H9 (cell line): Measurements from ENCODE around the gene ALG13. TPM values are rescaled to one million over a fixed set of nuclear protein-coding genes. Genes with fewer than 3 reads are reported as not detected.

Experiments used
- DNase-seq: peaks from one replicate; pipeline ENCODE4 v3.0.0-alpha.2; 2017
- H2AFZ ChIP-seq: one replicate; pipeline ENCODE4 v1.6.1; 2013; ENCODE audit warnings: mild to moderate bottlenecking, low read length, control low read depth, moderate library complexity
- H2AK5ac ChIP-seq: 2 replicates; pipeline ENCODE4 v1.6.1; 2013; ENCODE audit warnings: low read length, control low read depth, mixed read lengths; ENCODE audit not compliant: insufficient read length
- H2BK120ac ChIP-seq: one replicate; pipeline ENCODE4 v1.6.1; 2013; ENCODE audit warnings: low read depth, mild to moderate bottlenecking, low read length, control low read depth, inconsistent platforms; ENCODE audit not compliant: poor library complexity, severe bottlenecking
- H2BK12ac ChIP-seq: 2 replicates; pipeline ENCODE4 v1.6.1; 2013; ENCODE audit warnings: low read length, control low read depth, mixed read lengths, low read depth; ENCODE audit not compliant: insufficient read length
- H2BK15ac ChIP-seq: 2 replicates; pipeline ENCODE4 v1.6.1; 2013; ENCODE audit warnings: low read depth, low read length, control low read depth
- H2BK20ac ChIP-seq: one replicate; pipeline ENCODE4 v1.6.1; 2013; ENCODE audit warnings: low read depth, mild to moderate bottlenecking, low read length, control low read depth, inconsistent platforms; ENCODE audit not compliant: poor library complexity, severe bottlenecking
- H2BK5ac ChIP-seq: 2 replicates; pipeline ENCODE4 v1.6.1; 2013; ENCODE audit warnings: low read length, control low read depth, mixed read lengths; ENCODE audit not compliant: insufficient read length
- H3K14ac ChIP-seq: 2 replicates; pipeline ENCODE4 v1.6.1; 2013; ENCODE audit warnings: low read length, control low read depth; ENCODE audit not compliant: insufficient read depth
- H3K18ac ChIP-seq: 2 replicates; pipeline ENCODE4 v1.6.1; 2013; ENCODE audit warnings: low read depth, mild to moderate bottlenecking, mixed read lengths, low read length, control low read depth; ENCODE audit not compliant: insufficient read length
- H3K23ac ChIP-seq: 2 replicates; pipeline ENCODE4 v1.6.1; 2013; ENCODE audit warnings: low read length, control low read depth, mixed read lengths, low read depth; ENCODE audit not compliant: insufficient read length
- H3K23me2 ChIP-seq: 2 replicates; pipeline ENCODE4 v1.6.1; 2013; ENCODE audit warnings: low read depth, mild to moderate bottlenecking, mixed read lengths, low read length, control low read depth; ENCODE audit not compliant: insufficient read length, poor library complexity, severe bottlenecking
- H3K27ac ChIP-seq: 2 replicates; pipeline ENCODE4 v1.5.1; 2013; ENCODE audit warnings: low read length, control low read depth, mixed read lengths, low read depth; ENCODE audit not compliant: insufficient read length
- H3K27me3 ChIP-seq: 2 replicates; pipeline ENCODE4 v1.6.1; 2013; ENCODE audit warnings: low read length, control low read depth, inconsistent platforms; ENCODE audit not compliant: insufficient read depth
- H3K4ac ChIP-seq: 2 replicates; pipeline ENCODE4 v1.6.1; 2013; ENCODE audit warnings: low read depth, mild to moderate bottlenecking, control low read depth, inconsistent platforms, low read length, moderate library complexity
- H3K4me1 ChIP-seq: 2 replicates; pipeline ENCODE4 v1.6.1; 2013; ENCODE audit warnings: low read length, control low read depth, inconsistent platforms; ENCODE audit not compliant: insufficient read depth
- H3K4me2 ChIP-seq: 2 replicates; pipeline ENCODE4 v1.6.1; 2013; ENCODE audit warnings: low read length, control low read depth, mixed read lengths; ENCODE audit not compliant: insufficient read length, insufficient read depth
- H3K56ac ChIP-seq: 2 replicates; pipeline ENCODE4 v1.6.1; 2013; ENCODE audit warnings: low read depth, mild to moderate bottlenecking, mixed read lengths, low read length, control low read depth; ENCODE audit not compliant: insufficient read length
- H3K79me1 ChIP-seq: 2 replicates; pipeline ENCODE4 v1.6.1; 2013; ENCODE audit warnings: low read depth, mild to moderate bottlenecking, moderate library complexity, low read length, control low read depth, inconsistent platforms; ENCODE audit not compliant: insufficient read depth, poor library complexity, severe bottlenecking
- H3K79me2 ChIP-seq: 2 replicates; pipeline ENCODE4 v1.6.1; 2013; ENCODE audit warnings: low read length, control low read depth, inconsistent platforms; ENCODE audit not compliant: insufficient read depth
- H3K9ac ChIP-seq: 2 replicates; pipeline ENCODE4 v1.6.1; 2013; ENCODE audit warnings: low read length, control low read depth, mixed read lengths; ENCODE audit not compliant: insufficient read length; ENCODE audit errors: extremely low read depth
- H3K9me3 ChIP-seq: one replicate; pipeline ENCODE4 v1.6.1; 2013; ENCODE audit warnings: low read depth, low read length, inconsistent platforms; ENCODE audit not compliant: control insufficient read depth
- H3T11ph ChIP-seq: one replicate; pipeline ENCODE4 v1.6.1; 2013; ENCODE audit warnings: mild to moderate bottlenecking, low read length, control low read depth, inconsistent platforms
- H4K20me1 ChIP-seq: one replicate; pipeline ENCODE4 v1.6.1; 2013; ENCODE audit not compliant: control insufficient read depth, insufficient read length, insufficient read depth
- H4K5ac ChIP-seq: 2 replicates; pipeline ENCODE4 v1.6.1; 2013; ENCODE audit warnings: low read depth, mild to moderate bottlenecking, mixed read lengths, low read length, control low read depth; ENCODE audit not compliant: insufficient read length
- H4K8ac ChIP-seq: replicated peaks from 2 replicates; pipeline ENCODE4 v1.6.1; 2013; ENCODE audit warnings: low read length, control low read depth, mixed read lengths, low read depth; ENCODE audit not compliant: insufficient read length
- H4K91ac ChIP-seq: 2 replicates; pipeline ENCODE4 v1.6.1; 2013; ENCODE audit warnings: low read depth, mild to moderate bottlenecking, moderate library complexity, mixed read lengths, low read length, control low read depth; ENCODE audit not compliant: insufficient read length
- H3K27ac Mint-ChIP-seq, 3 experiments: 2 replicates in 2 of 3; 3 replicates in 1 of 3; pipeline ENCODE4 v1.8.0; 2020 to 2021; ENCODE audit warnings: mixed read lengths in 3 of 3, mild to moderate bottlenecking in 1 of 3, moderate library complexity in 1 of 3
- H3K27me3 Mint-ChIP-seq: 2 replicates; pipeline ENCODE4 v1.8.0; 2021; ENCODE audit warnings: low read depth, mild to moderate bottlenecking, moderate library complexity, mixed read lengths
- H3K36me3 Mint-ChIP-seq, 3 experiments: 2 replicates in 2 of 3; 3 replicates in 1 of 3; pipeline ENCODE4 v1.8.0; 2020 to 2021; ENCODE audit warnings: low read depth in 3 of 3, mixed read lengths in 3 of 3; ENCODE audit not compliant: insufficient read depth in 1 of 3
- H3K4me1 Mint-ChIP-seq, 2 experiments: 2 replicates each; pipeline ENCODE4 v1.8.0; 2020; ENCODE audit warnings: mixed read lengths in 2 of 2
- H3K4me3 Mint-ChIP-seq, 2 experiments: 2 replicates in 1 of 2; 3 replicates in 1 of 2; pipeline ENCODE4 v1.8.0; 2020 to 2021; ENCODE audit warnings: mild to moderate bottlenecking in 2 of 2, mixed read lengths in 2 of 2, moderate library complexity in 1 of 2
- H3K9me3 Mint-ChIP-seq, 2 experiments: 2 replicates in 1 of 2; 3 replicates in 1 of 2; pipeline ENCODE4 v1.8.0; 2020; ENCODE audit warnings: mild to moderate bottlenecking in 2 of 2, mixed read lengths in 2 of 2, moderate library complexity in 1 of 2
- WGBS: extraction: QIAGEN DNeasy Blood & Tissue Kit; methylation state at CpG from one replicate; pipeline ENCODE4 v1.1.7; 2013; ENCODE audit warnings: missing lambda C conversion rate, low lambda C conversion rate, mixed read lengths; ENCODE audit not compliant: insufficient read length; ENCODE audit errors: extremely low coverage; 5-methylcytosine and 5-hydroxymethylcytosine counted together
- total RNA-seq: library from RNA; stranded (reverse); gene quantifications from 2 replicates; pipeline ENCODE4 v1.2.1, GENCODE V29; 2021
- TF ChIP-seq, protein P1 (sequence below): fragments of 200-600 bp; sonication (generic); conservative IDR thresholded peaks from 3 replicates; pipeline ENCODE4 v1.8.0; 2021; ENCODE audit warnings: antibody characterized with exemption, mild to moderate bottlenecking

ALG13 gene
- total RNA-seq, 1 experiment from 2014 or later: 91.9 TPM

DNA sequence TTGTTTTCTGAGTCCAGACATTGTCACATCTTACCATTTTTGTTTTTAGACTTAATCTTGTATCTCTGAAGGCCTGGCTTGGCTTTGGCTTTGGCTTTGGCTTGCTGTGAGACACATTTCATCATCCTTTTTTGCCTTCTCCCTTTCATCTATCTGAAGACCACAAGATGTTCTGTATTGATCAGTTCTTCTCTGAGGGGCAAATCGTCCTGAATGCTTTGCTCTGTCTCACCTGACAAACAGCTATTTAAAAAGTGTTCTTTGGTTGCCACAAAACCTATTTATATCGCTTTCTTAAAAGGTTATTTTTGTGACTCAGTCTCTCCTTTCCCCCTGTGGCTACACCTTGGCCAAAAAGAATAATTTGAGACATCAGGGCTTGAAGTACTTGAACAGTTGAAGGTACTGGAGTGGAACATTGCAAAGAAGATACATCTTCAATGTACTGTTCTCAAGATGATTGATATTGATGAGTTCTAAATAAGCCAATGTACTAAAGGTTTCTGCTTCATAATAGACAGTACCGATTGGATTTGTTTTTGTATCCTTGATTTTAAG lies 80.7 kb downstream of the ALG13 start:
- WGBS: no CpG with 5 or more reads among the region's 3 CpGs
- no peaks in the 10 kb centered on the region for H3K4me1 Mint-ChIP-seq
- no peak for DNase-seq
- no peak overlapping the region for H3K4me2 ChIP-seq
- no peak overlapping the region for H2BK20ac ChIP-seq
- H4K91ac ChIP-seq: no peak overlapping the region
- no peak overlapping the region for H3K27ac ChIP-seq
- H3K56ac ChIP-seq: no peak overlapping the region
- H3K9ac ChIP-seq: no peak overlapping the region
- no peak overlapping the region for H3K4ac ChIP-seq
- TF ChIP-seq, protein P1, sequence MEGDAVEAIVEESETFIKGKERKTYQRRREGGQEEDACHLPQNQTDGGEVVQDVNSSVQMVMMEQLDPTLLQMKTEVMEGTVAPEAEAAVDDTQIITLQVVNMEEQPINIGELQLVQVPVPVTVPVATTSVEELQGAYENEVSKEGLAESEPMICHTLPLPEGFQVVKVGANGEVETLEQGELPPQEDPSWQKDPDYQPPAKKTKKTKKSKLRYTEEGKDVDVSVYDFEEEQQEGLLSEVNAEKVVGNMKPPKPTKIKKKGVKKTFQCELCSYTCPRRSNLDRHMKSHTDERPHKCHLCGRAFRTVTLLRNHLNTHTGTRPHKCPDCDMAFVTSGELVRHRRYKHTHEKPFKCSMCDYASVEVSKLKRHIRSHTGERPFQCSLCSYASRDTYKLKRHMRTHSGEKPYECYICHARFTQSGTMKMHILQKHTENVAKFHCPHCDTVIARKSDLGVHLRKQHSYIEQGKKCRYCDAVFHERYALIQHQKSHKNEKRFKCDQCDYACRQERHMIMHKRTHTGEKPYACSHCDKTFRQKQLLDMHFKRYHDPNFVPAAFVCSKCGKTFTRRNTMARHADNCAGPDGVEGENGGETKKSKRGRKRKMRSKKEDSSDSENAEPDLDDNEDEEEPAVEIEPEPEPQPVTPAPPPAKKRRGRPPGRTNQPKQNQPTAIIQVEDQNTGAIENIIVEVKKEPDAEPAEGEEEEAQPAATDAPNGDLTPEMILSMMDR: no peak
- H3K27me3 ChIP-seq: no peaks in the 10 kb centered on the region
- H2BK5ac ChIP-seq: no peak overlapping the region
- H3K9me3 Mint-ChIP-seq: no peaks in the 10 kb centered on the region
- H3K27me3 Mint-ChIP-seq: no peaks in the 10 kb centered on the region
- no peak overlapping the region for H4K5ac ChIP-seq
- H2AK5ac ChIP-seq: no peak overlapping the region
- H3K79me1 ChIP-seq: no peaks in the 10 kb centered on the region
- H3K9me3 ChIP-seq: no peaks in the 10 kb centered on the region
- no peak overlapping the region for H3T11ph ChIP-seq
- H2BK12ac ChIP-seq: no peak overlapping the region
- no peak overlapping the region for H2BK15ac ChIP-seq
- H3K4me1 ChIP-seq: no peaks in the 10 kb centered on the region
- peaks cover 10 to 36% (median 29%) of the 10 kb centered on the region in 3 experiments for H3K36me3 Mint-ChIP-seq
- H4K8ac ChIP-seq: no peak overlapping the region
- no peaks in the 10 kb centered on the region for H3K79me2 ChIP-seq
- no peak overlapping the region for H2BK120ac ChIP-seq
- no peak overlapping the region for H3K14ac ChIP-seq
- H3K27ac Mint-ChIP-seq: peak overlapping the region in 2 of 3 experiments; percentile 13 to 94; a peak in 2 of 7 replicates
- no peak overlapping the region for H3K23ac ChIP-seq
- H3K23me2 ChIP-seq: no peaks in the 10 kb centered on the region
- H3K4me3 Mint-ChIP-seq: no peak overlapping the region
- no peak overlapping the region for H3K18ac ChIP-seq
- no peaks in the 10 kb centered on the region for H4K20me1 ChIP-seq
- H2AFZ ChIP-seq: no peak overlapping the region
